ENCODE measurements around the gene PLCB1. TPM values are rescaled to one million over a fixed set of nuclear protein-coding genes. Genes with fewer than 3 reads are reported as not detected.

Gene PLCB1
- total RNA-seq, 1 experiment from 2014 or later, result 6.0 TPM

DNA sequence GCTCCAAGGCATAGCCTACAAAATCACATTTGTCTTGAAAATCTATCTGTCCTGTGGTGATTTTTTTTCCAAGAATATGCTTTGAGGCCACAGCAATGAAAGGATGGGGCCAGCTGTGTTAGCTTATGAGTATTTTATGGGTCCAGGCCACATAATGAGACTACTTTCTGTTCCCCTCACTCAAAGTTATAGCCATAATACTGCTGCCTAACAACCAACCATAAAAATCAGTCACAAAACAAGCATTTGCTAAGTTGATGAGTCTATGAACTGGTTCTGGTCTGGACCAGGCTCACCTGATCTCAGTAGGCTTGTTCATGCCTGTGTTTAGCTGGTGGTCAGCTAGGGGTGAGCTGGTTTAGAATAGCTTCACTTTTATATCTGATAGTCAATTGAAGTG lies 744.3 kb downstream of the PLCB1 start:
- no peak for DNase-seq
- CTCF ChIA-PET, result no interaction called here
- H3K9me3 Mint-ChIP-seq (ENCODE audit: low read depth, unreplicated experiment), result no peaks in the 10 kb centered on the region
- no TSS peak for BruUV-seq (replicated peaks)
- no peaks in the 10 kb centered on the region for H3K36me3 Mint-ChIP-seq (ENCODE audit: insufficient read depth, unreplicated experiment)
- TF ChIP-seq, protein P1, sequence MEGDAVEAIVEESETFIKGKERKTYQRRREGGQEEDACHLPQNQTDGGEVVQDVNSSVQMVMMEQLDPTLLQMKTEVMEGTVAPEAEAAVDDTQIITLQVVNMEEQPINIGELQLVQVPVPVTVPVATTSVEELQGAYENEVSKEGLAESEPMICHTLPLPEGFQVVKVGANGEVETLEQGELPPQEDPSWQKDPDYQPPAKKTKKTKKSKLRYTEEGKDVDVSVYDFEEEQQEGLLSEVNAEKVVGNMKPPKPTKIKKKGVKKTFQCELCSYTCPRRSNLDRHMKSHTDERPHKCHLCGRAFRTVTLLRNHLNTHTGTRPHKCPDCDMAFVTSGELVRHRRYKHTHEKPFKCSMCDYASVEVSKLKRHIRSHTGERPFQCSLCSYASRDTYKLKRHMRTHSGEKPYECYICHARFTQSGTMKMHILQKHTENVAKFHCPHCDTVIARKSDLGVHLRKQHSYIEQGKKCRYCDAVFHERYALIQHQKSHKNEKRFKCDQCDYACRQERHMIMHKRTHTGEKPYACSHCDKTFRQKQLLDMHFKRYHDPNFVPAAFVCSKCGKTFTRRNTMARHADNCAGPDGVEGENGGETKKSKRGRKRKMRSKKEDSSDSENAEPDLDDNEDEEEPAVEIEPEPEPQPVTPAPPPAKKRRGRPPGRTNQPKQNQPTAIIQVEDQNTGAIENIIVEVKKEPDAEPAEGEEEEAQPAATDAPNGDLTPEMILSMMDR (IDR thresholded peaks at IDR 0.05; ENCODE audit: unreplicated experiment), result no peak
- no peak overlapping the region for H3K27ac Mint-ChIP-seq (ENCODE audit: unreplicated experiment)
- H3K4me3 Mint-ChIP-seq (ENCODE audit: low read depth, unreplicated experiment), result no peak overlapping the region
- intact Hi-C loops (cut with micrococcal nuclease; ENCODE audit: unreplicated experiment), result no loop called here
- no peaks in the 10 kb centered on the region for H3K27me3 Mint-ChIP-seq (ENCODE audit: unreplicated experiment)
- peaks cover 8% of the 10 kb centered on the region for H3K4me1 Mint-ChIP-seq (ENCODE audit: low read depth, unreplicated experiment)

DNA sequence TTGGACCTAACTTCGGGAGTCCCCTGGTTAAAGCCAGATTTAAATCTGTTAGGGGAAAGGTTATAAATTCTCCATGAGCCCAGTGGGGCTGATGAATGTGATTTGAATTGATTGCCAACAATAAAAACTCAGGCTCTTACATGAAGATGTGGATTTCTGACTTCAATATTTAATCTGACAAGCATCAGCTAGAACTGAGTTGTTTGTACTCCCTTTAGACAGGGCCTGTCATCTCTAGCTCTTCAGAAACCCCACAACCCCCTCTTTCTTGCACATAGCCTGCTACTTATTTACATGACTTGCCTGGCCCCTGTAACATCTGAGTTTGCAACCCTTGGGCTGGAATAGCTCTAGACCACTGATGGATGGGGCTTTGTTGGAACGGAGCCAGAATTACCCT lies 745.2 kb downstream of the PLCB1 start:
- DNase-seq, result no peak
- Mint-ChIP-seq H3K27me3 (ENCODE audit: unreplicated experiment) (no peaks in the 10 kb centered on the region), H3K27ac (ENCODE audit: unreplicated experiment) (no peak overlapping the region), H3K9me3 (ENCODE audit: low read depth, unreplicated experiment) (no peaks in the 10 kb centered on the region), H3K4me3 (ENCODE audit: low read depth, unreplicated experiment) (no peak overlapping the region), H3K36me3 (ENCODE audit: insufficient read depth, unreplicated experiment) (no peaks in the 10 kb centered on the region), H3K4me1 (ENCODE audit: low read depth, unreplicated experiment) (peaks cover 7% of the 10 kb centered on the region)
- CTCF ChIA-PET, result interaction anchor here (0.6 kb wide), 1 partner anchor 173 kb away, joined by 5 read pairs; no protein-coding TSS in a partner anchor
- intact Hi-C loops (cut with micrococcal nuclease; ENCODE audit: unreplicated experiment), result no loop called here
- TF ChIP-seq, protein P1 (IDR thresholded peaks at IDR 0.05; ENCODE audit: unreplicated experiment), result no peak
- no TSS peak for BruUV-seq (replicated peaks)

DNA sequence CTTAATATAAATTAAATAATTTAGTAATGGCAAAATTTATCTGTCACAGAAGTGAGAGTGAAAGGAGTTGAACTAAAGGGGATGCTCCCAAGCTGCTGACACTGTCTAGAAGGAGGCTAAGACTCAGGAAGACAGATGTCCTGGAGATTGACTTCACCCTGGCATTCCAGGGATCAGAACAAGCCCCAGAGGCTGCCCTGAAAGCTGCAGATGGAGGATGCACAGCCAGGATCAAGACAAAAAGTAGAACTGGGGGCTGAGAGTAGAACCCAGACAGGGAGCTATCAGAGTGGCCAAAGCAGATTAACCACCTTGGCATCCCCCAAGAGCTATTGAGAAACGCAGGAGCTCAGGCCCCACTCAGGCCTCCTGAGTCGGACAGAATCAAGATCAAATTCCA lies 747.6 kb downstream of the PLCB1 start:
- CTCF ChIA-PET, result no interaction called here
- no peak for DNase-seq
- no TSS peak for BruUV-seq (replicated peaks)
- H3K4me3 Mint-ChIP-seq (ENCODE audit: low read depth, unreplicated experiment), result no peak overlapping the region
- no peaks in the 10 kb centered on the region for H3K36me3 Mint-ChIP-seq (ENCODE audit: insufficient read depth, unreplicated experiment)
- peaks cover 7% of the 10 kb centered on the region for H3K4me1 Mint-ChIP-seq (ENCODE audit: low read depth, unreplicated experiment)
- no peaks in the 10 kb centered on the region for H3K27me3 Mint-ChIP-seq (ENCODE audit: unreplicated experiment)
- no peak overlapping the region for H3K27ac Mint-ChIP-seq (ENCODE audit: unreplicated experiment)
- intact Hi-C loops (cut with micrococcal nuclease; ENCODE audit: unreplicated experiment), result no loop called here
- TF ChIP-seq, protein P1 (IDR thresholded peaks at IDR 0.05; ENCODE audit: unreplicated experiment), result no peak
- H3K9me3 Mint-ChIP-seq (ENCODE audit: low read depth, unreplicated experiment), result no peaks in the 10 kb centered on the region

DNA sequence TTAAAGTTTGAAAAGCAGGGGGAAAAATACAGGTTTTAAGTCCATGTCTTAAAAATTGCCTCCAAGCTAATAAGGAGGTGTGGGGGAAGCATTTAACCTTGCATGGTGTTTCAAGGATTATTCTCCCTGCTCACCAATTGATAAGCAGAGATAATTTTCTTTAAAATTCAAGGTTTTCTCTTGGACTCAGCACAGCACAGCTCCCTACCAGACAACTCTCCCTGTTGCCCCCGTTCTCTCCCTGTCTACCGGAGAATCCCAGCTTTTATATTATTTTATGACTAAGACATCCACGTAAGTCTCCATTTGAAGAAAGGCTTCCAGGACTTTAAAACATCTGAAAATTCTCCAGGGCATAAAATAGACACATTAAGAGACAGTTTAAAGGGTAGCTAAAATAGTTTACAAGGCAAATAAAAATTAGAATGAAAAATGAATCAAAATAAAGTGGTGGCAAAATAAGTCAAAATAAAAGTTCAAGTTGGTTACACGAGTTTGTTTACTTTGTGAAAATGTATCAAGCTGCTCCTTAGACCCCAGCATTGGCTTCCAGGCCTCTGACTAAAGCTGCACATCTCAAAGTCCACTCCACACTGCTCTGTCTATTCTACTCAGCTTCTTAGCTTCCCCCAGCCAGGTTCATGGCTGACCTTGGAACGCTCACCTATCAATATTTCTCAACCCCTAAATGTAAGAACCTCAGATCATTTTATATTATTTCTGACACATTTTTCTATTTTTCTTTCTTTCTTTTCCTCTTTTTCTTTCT lies 748.2 kb downstream of the PLCB1 start:
- TF ChIP-seq, protein P1 (IDR thresholded peaks at IDR 0.05; ENCODE audit: unreplicated experiment), result no peak
- Mint-ChIP-seq H3K27me3 (ENCODE audit: unreplicated experiment) (no peaks in the 10 kb centered on the region), H3K4me1 (ENCODE audit: low read depth, unreplicated experiment) (peaks cover 7% of the 10 kb centered on the region), H3K4me3 (ENCODE audit: low read depth, unreplicated experiment) (no peak overlapping the region), H3K36me3 (ENCODE audit: insufficient read depth, unreplicated experiment) (no peaks in the 10 kb centered on the region), H3K27ac (ENCODE audit: unreplicated experiment) (no peak overlapping the region), H3K9me3 (ENCODE audit: low read depth, unreplicated experiment) (no peaks in the 10 kb centered on the region)
- intact Hi-C loops (cut with micrococcal nuclease; ENCODE audit: unreplicated experiment), result no loop called here
- no peak for DNase-seq
- CTCF ChIA-PET, result no interaction called here
- no TSS peak for BruUV-seq (replicated peaks)

All from Calu3 (cell line).